ENCODE results near the gene MGRN1.

- TF ChIP-seq CTCF (IDR thresholded peaks at IDR 0.05; ENCODE audit: extremely low read depth in 1 of 2, insufficient read depth in 1 of 2, low read depth in 1 of 2, low read length in 2 of 2) (no peak), FOS (IDR thresholded peaks at IDR 0.05; ENCODE audit: borderline replicate concordance, insufficient read depth, low read length) (no peak), POLR2A (IDR thresholded peaks at IDR 0.05; ENCODE audit: low read depth, low read length) (no peak)
Observed at GRCh38 chr16:4686497-4687210, 62.0 kb downstream of the MGRN1 start.

Measured in endothelial cell of umbilical vein (primary cell).